Effector CD4-positive, alpha-beta T cell (primary cell): ENCODE measurements around the gene RPTN. TPM values are rescaled to one million over a fixed set of nuclear protein-coding genes. Genes with fewer than 3 reads are reported as not detected.

ENCODE experiments used
- DNase-seq: peaks from one replicate; pipeline ENCODE4 v3.0.0-alpha.2; 2020
- total RNA-seq: gene quantifications from one replicate; lab custom pipeline; 2026; lab: John Stamatoyannopoulos, UW

The RPTN gene, protein sequence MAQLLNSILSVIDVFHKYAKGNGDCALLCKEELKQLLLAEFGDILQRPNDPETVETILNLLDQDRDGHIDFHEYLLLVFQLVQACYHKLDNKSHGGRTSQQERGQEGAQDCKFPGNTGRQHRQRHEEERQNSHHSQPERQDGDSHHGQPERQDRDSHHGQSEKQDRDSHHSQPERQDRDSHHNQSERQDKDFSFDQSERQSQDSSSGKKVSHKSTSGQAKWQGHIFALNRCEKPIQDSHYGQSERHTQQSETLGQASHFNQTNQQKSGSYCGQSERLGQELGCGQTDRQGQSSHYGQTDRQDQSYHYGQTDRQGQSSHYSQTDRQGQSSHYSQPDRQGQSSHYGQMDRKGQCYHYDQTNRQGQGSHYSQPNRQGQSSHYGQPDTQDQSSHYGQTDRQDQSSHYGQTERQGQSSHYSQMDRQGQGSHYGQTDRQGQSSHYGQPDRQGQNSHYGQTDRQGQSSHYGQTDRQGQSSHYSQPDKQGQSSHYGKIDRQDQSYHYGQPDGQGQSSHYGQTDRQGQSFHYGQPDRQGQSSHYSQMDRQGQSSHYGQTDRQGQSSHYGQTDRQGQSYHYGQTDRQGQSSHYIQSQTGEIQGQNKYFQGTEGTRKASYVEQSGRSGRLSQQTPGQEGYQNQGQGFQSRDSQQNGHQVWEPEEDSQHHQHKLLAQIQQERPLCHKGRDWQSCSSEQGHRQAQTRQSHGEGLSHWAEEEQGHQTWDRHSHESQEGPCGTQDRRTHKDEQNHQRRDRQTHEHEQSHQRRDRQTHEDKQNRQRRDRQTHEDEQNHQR
- not detected for total RNA-seq

DNA sequence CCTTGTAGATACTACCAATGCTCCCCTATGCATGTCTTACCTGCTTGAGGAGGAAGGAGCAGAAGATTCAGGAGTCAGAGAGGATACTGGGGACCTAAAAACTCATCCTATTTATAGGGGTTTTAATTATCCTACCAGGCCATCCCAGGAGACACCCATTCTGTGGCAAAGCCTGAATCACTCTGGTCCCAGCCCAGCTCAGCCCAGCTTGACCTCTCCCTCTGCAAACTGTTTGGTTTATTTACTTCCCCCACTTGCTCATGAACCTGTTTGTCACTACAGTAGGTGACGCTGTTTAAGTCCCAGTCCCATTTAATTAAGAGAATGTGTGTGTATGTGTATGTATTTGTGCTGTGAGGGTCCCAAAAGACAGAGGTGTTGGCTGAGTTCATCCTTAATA, at the start of gene RPTN:
Gene RPTN (minus strand): TSS at position 85 of the 400 bp plus-strand sequence. CDS start 1,339 bp downstream, outside the sequence.
- DNase-seq, result no peak

DNA sequence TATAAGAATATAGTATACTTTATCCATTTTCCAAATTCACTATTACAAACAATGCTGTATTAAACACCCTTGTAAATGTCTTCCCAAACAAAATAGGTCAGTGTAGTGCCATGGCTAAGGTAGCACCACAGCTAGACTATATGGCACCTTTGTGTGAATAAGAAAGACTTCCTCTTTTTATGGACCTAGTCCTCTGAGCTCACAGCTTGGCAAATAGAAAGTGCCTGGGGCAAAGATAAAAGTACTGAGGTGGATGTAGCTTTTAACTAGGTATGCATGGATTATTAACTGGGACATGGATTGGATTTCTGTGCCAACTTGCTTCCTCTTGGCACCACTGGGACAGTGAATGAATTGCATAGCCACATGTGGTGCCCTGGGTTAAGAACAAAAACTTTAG, 40.0 kb upstream of the RPTN start:
- no peak for DNase-seq

GRCh38 chr1:152197361-152197941, 38.4 kb upstream of the RPTN start:
- DNase-seq, result no peak

GRCh38 chr1:152191711-152192110, 32.7 kb upstream of the RPTN start:
- no peak for DNase-seq

DNA sequence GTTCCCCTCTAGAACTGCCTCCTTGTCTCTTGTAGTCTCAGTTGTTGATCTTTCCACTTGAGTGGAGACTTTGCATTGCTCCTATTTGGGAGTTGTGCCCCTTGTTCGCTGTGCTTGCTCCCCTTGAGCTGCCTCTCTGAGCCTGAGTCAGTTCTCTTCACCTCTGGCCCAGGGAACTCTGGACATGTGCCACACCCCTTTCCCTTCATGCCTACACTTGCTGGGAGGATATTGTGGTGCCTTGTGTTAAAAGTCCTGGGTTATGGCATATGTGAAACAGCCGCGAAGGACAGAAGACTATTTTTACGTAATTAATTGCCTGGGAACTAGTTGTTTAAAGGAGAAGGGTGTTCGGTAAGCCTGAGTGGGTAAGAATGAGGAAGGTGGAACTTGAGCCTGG, 32.2 kb upstream of the RPTN start:
- DNase-seq, result no peak

- DNase-seq, result no peak
Measured at GRCh38 chr1:152190589-152190988, 31.6 kb upstream of the RPTN start.

GRCh38 chr1:152189657-152190442, 30.8 kb upstream of the RPTN start:
- DNase-seq, result peak; percentile 47

DNA sequence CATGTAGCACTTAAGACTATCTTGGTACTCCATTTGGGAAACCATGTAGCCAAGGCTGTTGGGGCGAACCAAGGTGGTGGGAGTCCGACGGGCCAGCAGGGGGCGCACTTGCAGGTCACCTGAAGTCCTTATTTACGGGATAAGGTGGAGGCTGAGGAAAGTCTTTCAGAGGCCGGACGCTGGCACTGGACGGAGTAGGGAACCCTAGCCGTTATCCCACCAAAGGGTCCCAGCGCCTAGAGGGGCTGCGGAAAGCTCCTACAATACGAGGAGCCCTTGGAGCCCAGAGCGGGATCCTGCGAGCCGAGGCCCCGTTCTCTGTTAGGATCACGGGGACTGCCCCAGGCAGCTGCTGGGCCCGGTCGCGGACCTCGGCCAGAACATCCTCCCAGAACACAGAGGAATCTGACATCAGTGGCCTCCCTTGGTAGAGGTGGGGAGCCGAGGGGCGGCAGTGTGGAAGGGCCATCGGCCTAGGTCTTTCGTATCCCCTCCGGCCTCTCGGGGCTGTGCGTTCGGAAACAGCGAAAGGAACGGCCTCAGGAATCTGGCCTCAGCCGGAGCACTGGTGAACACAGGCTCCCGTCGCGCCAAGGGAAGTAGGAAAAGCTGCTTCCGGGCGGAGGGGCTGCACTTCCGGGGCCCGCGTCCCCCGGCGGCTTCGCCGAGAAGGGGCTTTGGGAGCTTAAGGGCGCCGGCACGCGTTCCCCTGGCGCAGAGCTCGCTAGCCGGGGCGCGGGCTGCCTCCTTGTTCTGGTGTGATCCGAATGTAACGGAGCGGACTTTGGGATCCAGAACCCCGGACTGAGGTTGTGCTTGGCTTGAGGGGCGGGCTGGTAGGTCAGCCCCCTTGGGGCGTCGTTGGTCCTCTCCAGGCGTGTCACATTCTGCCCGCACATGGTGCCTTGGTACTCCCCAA, 29.9 kb upstream of the RPTN start:
- DNase-seq, result peak; percentile 62

DNA sequence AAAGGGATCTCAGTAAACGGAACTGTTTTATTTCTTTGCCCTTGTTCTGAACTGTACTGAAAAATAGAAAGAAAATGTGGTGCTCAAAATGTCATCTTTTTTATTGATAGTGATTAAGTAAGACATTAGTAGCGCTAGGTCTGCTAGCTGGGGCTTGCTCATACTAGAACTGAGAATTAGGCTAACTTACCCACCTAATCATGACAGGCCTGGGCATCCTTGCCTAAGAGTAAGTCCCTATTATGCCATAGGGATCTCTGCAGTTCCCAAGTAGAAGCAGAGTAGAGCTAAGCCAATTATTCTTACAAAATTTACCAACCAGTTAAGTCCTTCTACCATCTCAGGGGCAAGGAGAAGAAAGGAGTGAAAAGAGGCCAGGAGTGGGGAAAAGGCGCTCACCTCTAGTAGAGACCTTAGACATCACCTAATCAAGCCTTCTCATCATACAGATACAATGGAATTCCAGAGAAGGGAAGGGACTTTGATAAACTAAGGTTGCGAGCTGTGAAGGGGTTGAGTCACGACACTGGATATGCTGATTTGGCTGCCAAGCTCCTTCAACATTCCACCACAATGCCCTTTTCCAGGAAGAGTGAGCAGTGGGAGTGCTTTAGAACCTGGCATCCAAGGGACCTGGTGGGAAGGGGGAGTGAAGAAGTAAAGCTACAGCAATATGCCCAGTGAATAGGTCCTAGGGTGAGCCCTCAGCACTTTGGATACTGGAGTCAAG, 27.7 kb upstream of the RPTN start:
- no peak for DNase-seq

DNA sequence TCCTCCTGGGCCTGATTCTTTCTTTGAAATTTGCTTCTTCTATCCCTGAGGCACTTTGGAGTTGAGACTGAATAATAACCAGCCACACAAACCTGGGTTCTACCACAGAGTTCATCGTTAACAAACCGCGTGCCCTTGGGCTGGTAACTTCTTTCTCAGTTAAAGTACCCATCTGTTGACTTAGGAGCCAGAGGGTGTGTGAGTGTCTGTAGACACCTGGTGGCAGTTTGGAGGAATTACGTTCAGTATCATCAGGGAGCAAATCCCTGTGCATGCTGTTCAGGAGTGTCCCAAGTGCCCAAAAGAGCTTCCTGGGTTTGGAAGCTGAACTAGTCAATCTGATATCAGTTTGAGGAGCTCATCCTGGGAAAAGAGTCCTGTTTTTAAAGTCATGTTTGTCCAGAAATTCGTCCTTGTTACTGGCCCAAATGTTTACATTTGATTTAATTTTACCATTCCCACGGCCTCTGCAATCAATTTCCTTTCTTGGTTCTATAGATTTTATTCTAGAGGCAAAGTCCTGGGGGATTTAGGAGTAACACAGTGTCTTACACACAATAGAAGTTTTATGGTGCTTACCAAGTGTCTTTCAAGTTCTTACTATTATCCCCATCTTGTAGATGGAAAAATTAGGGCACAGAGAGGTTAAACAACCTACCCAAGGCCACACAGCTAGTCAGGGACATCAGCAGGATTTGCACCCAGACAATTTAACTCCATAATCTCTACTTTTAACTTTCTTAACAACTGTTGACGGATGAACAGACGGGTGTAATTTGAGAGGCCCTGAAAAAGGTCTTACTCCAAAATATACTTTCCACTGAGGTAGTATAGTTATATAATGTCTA, 26.7 kb upstream of the RPTN start:
- DNase-seq, result peak; percentile 11

- no peak for DNase-seq
Measured at GRCh38 chr1:152182944-152183361, 23.9 kb upstream of the RPTN start.

DNA sequence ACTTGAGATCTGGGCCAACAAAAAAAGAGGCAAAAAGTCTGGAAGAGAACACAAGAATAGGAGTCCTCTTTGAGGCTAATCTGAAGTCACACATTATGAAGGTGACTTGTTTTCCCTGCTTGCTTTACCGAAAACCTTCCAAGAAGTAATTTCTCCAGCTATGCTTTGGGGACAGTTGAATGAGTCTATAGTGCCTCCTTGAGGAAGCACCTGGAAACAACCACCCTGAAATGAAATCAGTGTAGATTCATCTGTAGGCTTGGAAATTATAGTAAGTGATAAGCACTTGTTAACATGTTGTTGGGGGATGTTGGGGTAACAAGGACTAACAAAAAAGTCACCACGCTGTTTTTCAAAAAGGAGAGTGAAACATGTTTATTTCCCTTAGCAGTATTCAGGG, 23.4 kb upstream of the RPTN start:
- no peak for DNase-seq

DNA sequence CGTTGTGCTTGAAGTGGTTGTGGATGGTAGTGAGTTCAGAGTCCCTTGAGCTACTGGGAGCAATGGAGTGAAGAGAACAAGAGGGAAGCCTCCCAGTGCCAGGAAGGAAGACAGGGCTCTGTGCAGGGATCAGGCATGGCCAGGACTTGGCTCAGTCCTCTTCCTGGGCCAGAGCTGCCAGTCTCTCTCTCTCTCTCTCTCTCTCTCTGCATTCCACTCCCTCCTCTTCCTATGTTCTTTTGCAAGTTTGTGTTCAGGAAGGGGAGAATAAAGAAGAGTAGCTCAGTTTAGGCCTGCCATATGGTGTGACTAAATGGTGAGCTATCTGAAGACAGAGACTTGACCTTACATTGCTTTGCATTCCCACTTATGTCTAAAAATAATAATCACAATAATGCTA, 20.5 kb upstream of the RPTN start:
- DNase-seq, result no peak

- no peak for DNase-seq
Measured at GRCh38 chr1:152170287-152170905, 11.4 kb upstream of the RPTN start.

DNA sequence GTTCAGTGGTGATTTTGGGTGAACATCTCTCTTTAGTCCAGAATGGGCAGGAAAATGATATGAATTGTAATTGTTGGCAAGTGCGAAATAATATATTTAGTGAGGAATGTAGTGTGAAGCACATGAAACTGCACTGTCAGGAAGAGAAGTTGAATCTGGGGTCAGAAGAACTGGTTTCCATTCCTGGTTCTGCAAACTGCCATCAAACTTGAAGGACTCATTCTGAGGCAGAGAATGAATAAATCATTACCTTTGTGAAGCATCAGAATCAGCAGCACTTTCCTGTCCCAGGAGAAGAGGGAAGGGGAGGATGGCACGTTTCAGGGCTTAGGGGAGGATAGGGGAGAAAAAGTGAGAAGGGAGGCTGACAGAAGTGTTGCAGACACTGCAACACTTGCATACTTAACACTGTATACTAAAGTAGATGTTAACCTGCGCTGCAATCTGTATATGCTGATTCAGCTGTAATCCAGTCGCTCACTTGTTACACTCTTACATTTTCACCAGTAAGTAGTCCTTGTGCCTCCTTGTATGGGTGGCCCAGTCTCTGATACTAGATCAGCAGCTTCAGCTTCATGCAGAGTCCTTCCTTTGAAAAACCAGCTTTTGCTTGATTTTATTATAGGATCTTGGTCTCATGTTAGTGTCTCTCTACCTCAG, 10.5 kb upstream of the RPTN start:
- DNase-seq, result no peak

DNA sequence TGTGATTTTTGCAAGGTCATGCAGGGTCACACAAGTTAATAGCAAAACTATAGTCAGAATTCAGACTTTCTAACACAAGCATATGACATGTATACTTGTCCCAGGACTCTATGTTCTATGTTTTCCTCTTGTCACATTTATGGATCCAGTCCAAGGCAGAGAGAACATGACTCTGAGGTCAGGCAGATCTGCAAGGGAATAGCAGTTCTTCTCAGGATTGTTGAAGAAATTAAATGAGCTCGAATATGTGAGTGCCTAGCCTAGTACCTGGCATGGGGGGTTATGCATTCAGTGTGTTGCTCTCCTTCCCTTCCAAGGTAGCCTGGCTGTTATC, 9.5 kb upstream of the RPTN start:
- DNase-seq, result no peak

GRCh38 chr1:152167835-152168534, 9.0 kb upstream of the RPTN start:
- DNase-seq, result no peak

DNA sequence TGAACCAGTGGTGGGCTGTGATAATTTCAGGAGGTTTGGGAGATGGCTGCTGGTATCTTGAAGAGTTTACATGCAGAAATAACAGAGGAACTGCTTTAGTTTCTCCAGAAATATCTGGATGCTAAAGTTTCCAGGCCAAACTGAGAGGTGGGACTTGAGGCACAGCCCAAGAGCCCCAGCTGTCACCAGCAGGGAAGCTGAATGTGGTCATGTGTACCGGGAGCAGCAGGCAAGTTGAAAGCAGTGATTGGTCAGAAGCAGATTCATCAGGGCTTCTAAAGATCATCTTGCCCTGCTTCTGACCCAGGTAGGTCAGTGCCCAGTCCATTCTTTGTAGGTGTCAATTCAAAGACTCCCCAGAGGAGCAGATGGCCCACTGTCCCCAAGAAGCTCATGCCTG, 7.9 kb upstream of the RPTN start:
- no peak for DNase-seq
